ENCODE data around the gene KIAA1217.

The KIAA1217 gene

DNA sequence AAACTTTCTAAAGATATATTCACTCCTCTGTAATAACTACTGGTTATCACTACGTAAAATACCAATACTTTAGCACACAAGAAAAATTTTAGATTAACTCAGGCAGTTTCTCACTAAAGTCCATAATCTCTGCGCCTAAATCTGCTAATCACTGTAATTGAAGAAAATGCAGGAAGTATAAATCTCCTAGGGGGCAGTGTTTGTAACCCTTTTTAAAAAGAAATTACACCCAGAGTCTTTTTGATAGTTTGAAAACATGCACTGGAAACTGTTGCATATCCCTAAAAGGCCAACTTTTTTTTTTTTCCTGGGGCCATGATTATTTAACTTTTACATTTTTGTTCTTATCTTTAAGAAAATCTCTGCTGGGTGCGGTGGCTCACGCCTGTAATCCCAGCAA is 209.6 kb downstream of the KIAA1217 start:
- no peak for ATAC-seq (replicated peaks)
- Mint-ChIP-seq H3K4me3 (no peak overlapping the region), H3K36me3 (ENCODE audit: insufficient read depth) (no peaks in the 10 kb centered on the region), H3K9me3 (no peaks in the 10 kb centered on the region), H3K27ac (no peak overlapping the region), H3K4me1 (ENCODE audit: low read depth in 2 of 2) (no peaks in the 10 kb centered on the region), H3K27me3 (no peaks in the 10 kb centered on the region)
- no peak for DNase-seq

GRCh38 chr10:24419066-24419465 is 210.1 kb downstream of the KIAA1217 start:
- H3K27me3 Mint-ChIP-seq = no peaks in the 10 kb centered on the region
- H3K27ac Mint-ChIP-seq = no peak overlapping the region
- H3K4me3 Mint-ChIP-seq = no peak overlapping the region
- no peaks in the 10 kb centered on the region for H3K4me1 Mint-ChIP-seq (ENCODE audit: low read depth in 2 of 2)
- H3K36me3 Mint-ChIP-seq (ENCODE audit: insufficient read depth) = no peaks in the 10 kb centered on the region
- ATAC-seq (replicated peaks) (no peak), DNase-seq (no peak)
- no peaks in the 10 kb centered on the region for H3K9me3 Mint-ChIP-seq

DNA sequence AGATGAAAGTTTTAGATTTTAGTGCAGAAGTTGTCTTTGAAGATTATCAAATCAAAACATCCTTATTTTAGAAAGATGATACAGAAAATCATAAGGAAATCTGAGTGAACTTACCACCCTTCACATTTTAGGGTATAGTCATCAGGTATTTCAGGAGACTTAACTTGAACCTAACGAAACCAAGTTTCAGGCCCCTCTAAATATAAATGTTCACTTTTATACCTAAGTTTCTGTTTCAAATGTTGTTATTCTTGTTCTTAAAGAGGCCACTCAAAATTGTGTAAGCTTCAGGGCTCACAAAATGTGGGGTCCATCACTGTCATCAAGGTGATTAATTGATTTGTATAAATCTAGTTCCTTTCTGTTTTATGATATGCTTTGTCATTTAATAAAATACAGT is 216.2 kb downstream of the KIAA1217 start:
- DNase-seq (no peak), ATAC-seq (replicated peaks) (no peak)
- Mint-ChIP-seq H3K9me3 (no peaks in the 10 kb centered on the region), H3K36me3 (ENCODE audit: insufficient read depth) (no peaks in the 10 kb centered on the region), H3K27me3 (no peaks in the 10 kb centered on the region), H3K4me3 (no peak overlapping the region), H3K4me1 (ENCODE audit: low read depth in 2 of 2) (no peaks in the 10 kb centered on the region), H3K27ac (no peak overlapping the region)

- Mint-ChIP-seq H3K4me3 (no peak overlapping the region), H3K9me3 (no peaks in the 10 kb centered on the region), H3K27me3 (no peaks in the 10 kb centered on the region), H3K27ac (no peak overlapping the region), H3K4me1 (ENCODE audit: low read depth in 2 of 2) (no peaks in the 10 kb centered on the region), H3K36me3 (ENCODE audit: insufficient read depth) (no peaks in the 10 kb centered on the region)
- ATAC-seq (replicated peaks) = no peak
- no peak for DNase-seq
Measured at GRCh38 chr10:24427678-24428409, 218.9 kb downstream of the KIAA1217 start.

DNA sequence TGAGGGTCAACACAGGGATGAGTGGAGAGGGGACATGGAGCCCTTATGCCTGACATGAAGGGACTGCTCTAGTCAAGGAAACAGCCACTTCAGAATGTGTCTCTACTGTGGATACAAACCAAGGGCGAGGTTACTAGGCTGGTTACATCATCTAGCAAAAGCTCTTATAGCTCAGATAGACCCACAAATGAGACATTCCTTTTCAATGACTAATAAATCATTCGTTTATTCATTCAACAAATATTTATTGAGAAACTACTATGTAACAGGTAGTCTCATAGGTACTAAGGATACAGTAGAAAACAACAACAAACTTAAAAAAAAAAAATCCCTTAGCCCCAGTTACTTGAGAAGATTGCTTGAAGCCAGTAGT is 219.5 kb downstream of the KIAA1217 start:
- no peaks in the 10 kb centered on the region for H3K36me3 Mint-ChIP-seq (ENCODE audit: insufficient read depth)
- ATAC-seq (replicated peaks) (no peak), DNase-seq (no peak)
- H3K4me3 Mint-ChIP-seq = no peak overlapping the region
- no peaks in the 10 kb centered on the region for H3K9me3 Mint-ChIP-seq
- no peak overlapping the region for H3K27ac Mint-ChIP-seq
- no peaks in the 10 kb centered on the region for H3K4me1 Mint-ChIP-seq (ENCODE audit: low read depth in 2 of 2)
- H3K27me3 Mint-ChIP-seq = no peaks in the 10 kb centered on the region

GRCh38 chr10:24430591-24430990 is 221.7 kb downstream of the KIAA1217 start:
- no peak for DNase-seq
- Mint-ChIP-seq H3K4me3 (no peak overlapping the region), H3K36me3 (ENCODE audit: insufficient read depth) (no peaks in the 10 kb centered on the region), H3K9me3 (no peaks in the 10 kb centered on the region), H3K27me3 (no peaks in the 10 kb centered on the region), H3K4me1 (ENCODE audit: low read depth in 2 of 2) (no peaks in the 10 kb centered on the region), H3K27ac (no peak overlapping the region)
- ATAC-seq (replicated peaks) = no peak

DNA sequence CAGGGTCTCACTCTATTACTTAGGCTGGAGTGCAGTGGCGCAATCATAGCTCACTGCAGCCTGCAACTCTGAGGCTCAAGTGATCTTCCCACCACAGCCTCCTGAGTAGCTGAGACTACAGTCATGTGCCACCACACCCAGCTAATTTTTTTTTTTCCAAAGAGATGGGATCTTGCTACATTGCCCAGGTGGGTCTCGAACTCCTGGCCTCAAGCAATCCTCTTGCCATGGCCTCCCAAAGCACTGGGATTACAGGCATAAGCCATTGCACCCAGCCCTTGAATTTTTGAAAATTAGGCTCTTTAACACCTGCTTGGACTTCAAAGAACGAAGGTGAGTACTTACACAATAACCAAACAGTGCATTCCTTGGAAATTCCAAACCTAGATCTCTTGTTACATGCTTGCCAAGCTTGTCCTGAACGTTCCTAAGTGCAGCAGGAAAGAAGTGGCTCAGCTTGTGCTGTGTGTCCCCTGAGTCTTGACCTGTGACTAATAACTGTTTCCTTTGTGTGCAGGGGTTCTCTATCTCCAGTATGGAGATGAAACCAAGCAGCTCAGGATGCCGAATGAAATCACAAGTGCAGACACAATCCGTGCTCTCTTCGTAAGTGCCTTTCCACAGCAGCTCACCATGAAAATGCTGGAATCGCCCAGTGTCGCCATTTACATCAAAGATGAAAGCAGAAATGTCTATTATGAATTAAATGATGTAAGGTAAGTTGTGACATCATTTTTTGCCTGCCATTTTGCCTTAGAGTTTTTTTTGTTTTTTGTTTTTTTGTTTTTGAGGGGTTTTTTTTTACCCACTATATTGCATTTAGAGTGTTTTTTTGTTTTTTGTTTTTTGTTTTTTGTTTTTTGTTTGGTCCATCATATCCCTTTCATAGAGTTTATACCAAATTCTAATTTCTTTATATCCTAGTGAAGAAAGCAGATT is 223.8 kb downstream of the KIAA1217 start:
- no peaks in the 10 kb centered on the region for H3K9me3 Mint-ChIP-seq
- no peaks in the 10 kb centered on the region for H3K36me3 Mint-ChIP-seq (ENCODE audit: insufficient read depth)
- ATAC-seq (replicated peaks) = no peak
- no peaks in the 10 kb centered on the region for H3K27me3 Mint-ChIP-seq
- no peak for DNase-seq
- no peak overlapping the region for H3K27ac Mint-ChIP-seq
- no peak overlapping the region for H3K4me3 Mint-ChIP-seq
- no peaks in the 10 kb centered on the region for H3K4me1 Mint-ChIP-seq (ENCODE audit: low read depth in 2 of 2)

GRCh38 chr10:24433705-24434104 is 224.8 kb downstream of the KIAA1217 start:
- no peaks in the 10 kb centered on the region for H3K27me3 Mint-ChIP-seq
- no peaks in the 10 kb centered on the region for H3K36me3 Mint-ChIP-seq (ENCODE audit: insufficient read depth)
- DNase-seq = no peak
- H3K4me1 Mint-ChIP-seq (ENCODE audit: low read depth in 2 of 2) = no peaks in the 10 kb centered on the region
- no peak overlapping the region for H3K4me3 Mint-ChIP-seq
- no peak overlapping the region for H3K27ac Mint-ChIP-seq
- H3K9me3 Mint-ChIP-seq = no peaks in the 10 kb centered on the region
- no peak for ATAC-seq (replicated peaks)

DNA sequence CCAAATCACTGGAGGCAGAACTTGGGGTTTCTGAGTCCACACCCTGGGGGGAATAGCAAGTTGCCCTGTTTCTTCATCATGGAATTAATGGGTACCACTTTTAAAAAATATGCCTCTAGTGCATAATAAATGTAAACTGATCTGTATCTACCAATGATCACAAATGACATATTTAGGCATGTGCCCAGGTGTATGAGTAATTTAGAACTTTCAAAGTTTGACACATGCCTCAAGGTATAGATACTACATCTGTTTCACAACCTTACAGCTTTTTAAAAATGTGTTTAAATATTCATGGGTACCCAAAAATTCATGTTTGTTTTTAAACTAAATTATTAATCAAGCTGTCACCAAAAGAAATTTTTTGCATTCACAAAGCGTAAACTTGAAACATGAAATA is 226.0 kb downstream of the KIAA1217 start:
- H3K27me3 Mint-ChIP-seq = no peaks in the 10 kb centered on the region
- H3K36me3 Mint-ChIP-seq (ENCODE audit: insufficient read depth) = no peaks in the 10 kb centered on the region
- H3K9me3 Mint-ChIP-seq = no peaks in the 10 kb centered on the region
- H3K27ac Mint-ChIP-seq = no peak overlapping the region
- H3K4me1 Mint-ChIP-seq (ENCODE audit: low read depth in 2 of 2) = no peaks in the 10 kb centered on the region
- no peak overlapping the region for H3K4me3 Mint-ChIP-seq
- DNase-seq (no peak), ATAC-seq (replicated peaks) (no peak)

DNA sequence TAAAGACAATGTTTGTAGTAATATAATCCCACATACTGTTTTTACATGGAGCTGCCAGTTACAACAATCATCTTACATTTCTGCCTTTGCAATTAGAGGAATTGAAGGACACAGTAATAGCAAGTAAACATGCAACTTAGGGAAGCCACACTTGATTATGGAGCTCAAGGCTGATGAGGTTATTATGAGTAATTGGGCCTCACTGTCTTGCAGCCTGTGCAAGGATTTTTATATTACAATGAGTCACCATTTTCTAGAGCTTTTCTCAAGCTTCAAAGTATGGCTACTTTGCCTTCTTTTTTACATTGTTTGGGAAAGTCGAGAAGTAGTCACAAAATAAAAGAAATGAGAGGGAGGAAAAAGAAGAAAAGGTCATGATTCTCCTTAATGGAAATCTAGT is 226.4 kb downstream of the KIAA1217 start:
- Mint-ChIP-seq H3K9me3 (no peaks in the 10 kb centered on the region), H3K4me1 (ENCODE audit: low read depth in 2 of 2) (no peaks in the 10 kb centered on the region), H3K27me3 (no peaks in the 10 kb centered on the region), H3K27ac (no peak overlapping the region), H3K4me3 (no peak overlapping the region), H3K36me3 (ENCODE audit: insufficient read depth) (no peaks in the 10 kb centered on the region)
- ATAC-seq (replicated peaks) (no peak), DNase-seq (no peak)

DNA sequence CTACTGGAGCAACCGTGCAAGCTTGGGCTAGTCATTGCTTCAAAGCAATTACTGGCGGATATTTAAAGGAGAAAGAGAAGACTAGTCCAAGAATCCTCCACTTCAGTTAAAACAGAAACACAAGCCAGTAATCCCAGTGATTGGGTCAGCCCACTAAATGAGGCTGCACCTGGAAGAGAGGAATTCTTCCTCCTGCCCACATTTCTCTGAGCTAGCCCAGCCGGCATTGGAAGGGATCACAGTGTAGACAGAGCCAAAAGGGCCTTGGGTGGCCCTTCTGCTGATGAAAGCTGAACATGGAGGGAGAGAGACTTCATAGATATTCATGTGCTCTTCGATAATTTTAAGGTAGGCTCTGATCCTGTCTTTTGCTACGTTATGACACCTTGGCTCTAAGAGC is 228.4 kb downstream of the KIAA1217 start:
- no peaks in the 10 kb centered on the region for H3K9me3 Mint-ChIP-seq
- ATAC-seq (replicated peaks) = no peak

DNA sequence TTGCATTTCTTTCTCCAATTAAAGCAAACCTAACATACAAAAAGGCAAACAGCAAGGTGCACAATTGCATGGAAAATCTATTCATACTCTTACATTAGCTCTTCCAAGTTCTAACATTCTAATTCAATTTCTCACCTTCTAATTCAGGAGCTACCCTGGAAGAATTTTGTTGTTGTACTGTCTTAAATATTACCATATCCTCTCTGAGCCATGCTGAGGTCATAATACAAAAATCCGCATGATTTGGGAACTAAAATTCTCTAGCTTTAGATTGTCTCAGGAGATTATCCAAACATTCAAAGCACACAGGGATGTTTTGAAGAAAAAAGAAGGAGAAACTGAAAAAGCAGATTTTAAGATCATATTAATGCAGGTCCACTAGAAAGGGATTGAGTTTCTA is 229.9 kb downstream of the KIAA1217 start:
- ATAC-seq (replicated peaks) (no peak), DNase-seq (no peak)
- no peak overlapping the region for H3K27ac Mint-ChIP-seq
- no peaks in the 10 kb centered on the region for H3K9me3 Mint-ChIP-seq
- H3K36me3 Mint-ChIP-seq (ENCODE audit: insufficient read depth) = no peaks in the 10 kb centered on the region
- H3K4me1 Mint-ChIP-seq (ENCODE audit: low read depth in 2 of 2) = no peaks in the 10 kb centered on the region
- no peak overlapping the region for H3K4me3 Mint-ChIP-seq
- peaks cover 8 to 9% of the 10 kb centered on the region in 2 donors for H3K27me3 Mint-ChIP-seq

More for the DNA sequence above, 228.4 kb downstream of the KIAA1217 start:
- Mint-ChIP-seq H3K27me3 (no peaks in the 10 kb centered on the region), H3K4me1 (ENCODE audit: low read depth in 2 of 2) (no peaks in the 10 kb centered on the region), H3K27ac (no peak overlapping the region), H3K4me3 (no peak overlapping the region), H3K36me3 (ENCODE audit: insufficient read depth) (no peaks in the 10 kb centered on the region)
- no peak for DNase-seq

DNA sequence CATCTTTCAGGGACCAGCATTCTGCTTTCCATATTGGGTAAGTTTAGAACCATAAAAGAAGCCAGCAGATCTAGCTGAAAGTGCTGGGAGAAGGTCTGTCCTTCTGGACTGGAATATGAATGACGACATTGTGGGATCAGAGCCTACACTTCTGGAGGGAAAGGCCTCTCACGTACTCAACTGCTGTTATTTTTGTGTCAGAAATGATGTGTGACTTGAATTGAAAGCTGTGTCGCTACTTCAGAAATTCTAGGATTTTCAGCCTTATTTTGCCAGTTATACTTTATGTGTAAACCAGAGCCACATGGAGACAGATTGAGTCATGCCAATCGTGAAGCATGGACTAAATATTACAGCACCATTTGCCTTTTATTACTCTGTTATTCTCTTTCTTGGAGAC is 231.0 kb downstream of the KIAA1217 start:
- Mint-ChIP-seq H3K36me3 (ENCODE audit: insufficient read depth) (no peaks in the 10 kb centered on the region), H3K27ac (no peak overlapping the region), H3K9me3 (no peaks in the 10 kb centered on the region), H3K4me1 (ENCODE audit: low read depth in 2 of 2) (no peaks in the 10 kb centered on the region), H3K4me3 (no peak overlapping the region), H3K27me3 (peaks cover 9% of the 10 kb centered on the region in 2 donors)
- DNase-seq (no peak), ATAC-seq (replicated peaks) (no peak)
